Peyer's patch (tissue), 4 donors: ENCODE data around the gene CNTRL.

Experiments
- CTCF ChIP-seq, 6 experiments: fragments of 450-650 bp in 4 of 6; fragments of 200-600 bp in 2 of 6; sonication (generic) in 1 of 6; IDR thresholded peaks; one replicate each; pipeline ENCODE4 v1.5.1; 2017 to 2019; ENCODE audit warnings: antibody characterized with exemption in 6 of 6, mild to moderate bottlenecking in 3 of 6, moderate library complexity in 1 of 6
- POLR2A ChIP-seq, 2 donors: fragments of 450-650 bp; IDR thresholded peaks; one replicate each; pipeline ENCODE4 v1.5.1; 2017; ENCODE audit warnings: antibody characterized with exemption in 2 of 2, mild to moderate bottlenecking in 2 of 2, moderate library complexity in 2 of 2

- TF ChIP-seq CTCF (IDR thresholded peaks at IDR 0.05) (no peak), POLR2A (IDR thresholded peaks at IDR 0.05) (no peak)
Measured at GRCh38 chr9:121185178-121185745, 110.5 kb downstream of the CNTRL start.
